ENCODE measurements around the gene MAGI1. TPM values are rescaled to one million over a fixed set of nuclear protein-coding genes. Genes with fewer than 3 reads are reported as not detected.

Gene MAGI1
- total RNA-seq, 5 donors from 2014 or later (not counting 1 experiment from before 2014, with no cell fraction given): 0.23 to 0.63 (median 0.29) TPM

GRCh38 chr3:65988411-65989180 is 50.1 kb downstream of the MAGI1 start:
- no peaks in the 10 kb centered on the region for H3K4me1 Mint-ChIP-seq
- no CpG with 5 or more reads among the region's 5 CpGs for WGBS (ENCODE audit: insufficient coverage)

GRCh38 chr3:65986285-65986684 is 52.4 kb downstream of the MAGI1 start:
- no peaks in the 10 kb centered on the region for H3K4me1 Mint-ChIP-seq
- H3K36me3 ChIP-seq (ENCODE audit: control insufficient read depth in 2 of 2, extremely low read depth in 1 of 2, insufficient read depth in 1 of 2, low read length in 1 of 2): no peaks in the 10 kb centered on the region
- H3K4me3 Mint-ChIP-seq: no peak overlapping the region
- H3K27me3 ChIP-seq (replicated peaks in 1 of 2; ENCODE audit: control insufficient read depth in 2 of 2, extremely low read depth in 1 of 2, insufficient read depth in 2 of 2, low read length in 1 of 2): no peaks in the 10 kb centered on the region
- no peak overlapping the region for H3K27ac Mint-ChIP-seq
- CTCF ChIA-PET: no interaction called here
- H3K27me3 Mint-ChIP-seq: peaks cover 0 to 2% of the 10 kb centered on the region in 2 donors
- no peaks in the 10 kb centered on the region for H3K9me3 ChIP-seq
- no peaks in the 10 kb centered on the region for H3K9me3 Mint-ChIP-seq
- DNase-seq (no peak), ATAC-seq (replicated peaks in 1 of 4) (no peak)
- WGBS (ENCODE audit: insufficient coverage): 80% methylated on average over 1 of the region's 4 CpGs
- H3K4me3 ChIP-seq (ENCODE audit: control insufficient read depth in 1 of 2, extremely low read depth in 1 of 2, low read length in 1 of 2): no peak overlapping the region
- POLR2A ChIA-PET: interaction anchor here in 1 of 2 donors (0.6 kb wide), 1 partner anchor 1336 kb away, joined by 6 read pairs; no protein-coding TSS in a partner anchor
- H3K4me1 ChIP-seq (ENCODE audit: control insufficient read depth in 1 of 2, extremely low read depth in 1 of 2, insufficient read depth in 2 of 2, low read length in 2 of 2): no peaks in the 10 kb centered on the region
- no peaks in the 10 kb centered on the region for H3K36me3 Mint-ChIP-seq
- no peak overlapping the region for H3K27ac ChIP-seq (ENCODE audit: low read length)

More at GRCh38 chr3:65988411-65989180, 50.1 kb downstream of the MAGI1 start:
- Mint-ChIP-seq H3K27me3 (peaks cover 0 to 2% of the 10 kb centered on the region in 2 donors), H3K27ac (no peak overlapping the region), H3K9me3 (peaks cover 0 to 5% (median 0%) of the 10 kb centered on the region in 3 donors), H3K4me3 (no peak overlapping the region), H3K36me3 (no peaks in the 10 kb centered on the region)
- ChIA-PET POLR2A (no interaction called here), CTCF (no interaction called here)
- no peaks in the 10 kb centered on the region for H3K4me1 ChIP-seq (ENCODE audit: control insufficient read depth in 1 of 2, extremely low read depth in 1 of 2, insufficient read depth in 2 of 2, low read length in 2 of 2)
- no peaks in the 10 kb centered on the region for H3K9me3 ChIP-seq
- DNase-seq (no peak), ATAC-seq (replicated peaks in 1 of 4) (no peak)
- no peak overlapping the region for H3K4me3 ChIP-seq (ENCODE audit: control insufficient read depth in 1 of 2, extremely low read depth in 1 of 2, low read length in 1 of 2)
- no peak overlapping the region for H3K27ac ChIP-seq (ENCODE audit: low read length)
- no peaks in the 10 kb centered on the region for H3K27me3 ChIP-seq (replicated peaks in 1 of 2; ENCODE audit: control insufficient read depth in 2 of 2, extremely low read depth in 1 of 2, insufficient read depth in 2 of 2, low read length in 1 of 2)
- H3K36me3 ChIP-seq (ENCODE audit: control insufficient read depth in 2 of 2, extremely low read depth in 1 of 2, insufficient read depth in 1 of 2, low read length in 1 of 2): no peaks in the 10 kb centered on the region

GRCh38 chr3:65984975-65985374 is 53.7 kb downstream of the MAGI1 start:
- Mint-ChIP-seq H3K27me3 (peaks cover 0 to 2% of the 10 kb centered on the region in 2 donors), H3K36me3 (no peaks in the 10 kb centered on the region), H3K27ac (no peak overlapping the region), H3K4me1 (no peaks in the 10 kb centered on the region), H3K4me3 (no peak overlapping the region), H3K9me3 (no peaks in the 10 kb centered on the region)
- CTCF ChIA-PET: no interaction called here
- DNase-seq (no peak), ATAC-seq (replicated peaks in 1 of 4) (no peak)
- WGBS (ENCODE audit: insufficient coverage): no CpG with 5 or more reads among the region's 1 CpG
- Histone ChIP-seq H3K36me3 (ENCODE audit: control insufficient read depth in 2 of 2, extremely low read depth in 1 of 2, insufficient read depth in 1 of 2, low read length in 1 of 2) (no peaks in the 10 kb centered on the region), H3K4me3 (ENCODE audit: control insufficient read depth in 1 of 2, extremely low read depth in 1 of 2, low read length in 1 of 2) (no peak overlapping the region), H3K27me3 (replicated peaks in 1 of 2; ENCODE audit: control insufficient read depth in 2 of 2, extremely low read depth in 1 of 2, insufficient read depth in 2 of 2, low read length in 1 of 2) (no peaks in the 10 kb centered on the region), H3K9me3 (no peaks in the 10 kb centered on the region), H3K27ac (ENCODE audit: low read length) (no peak overlapping the region), H3K4me1 (ENCODE audit: control insufficient read depth in 1 of 2, extremely low read depth in 1 of 2, insufficient read depth in 2 of 2, low read length in 2 of 2) (no peaks in the 10 kb centered on the region)
- POLR2A ChIA-PET: no interaction called here

- Histone ChIP-seq H3K4me1 (ENCODE audit: control insufficient read depth in 1 of 2, extremely low read depth in 1 of 2, insufficient read depth in 2 of 2, low read length in 2 of 2) (no peaks in the 10 kb centered on the region), H3K27ac (ENCODE audit: low read length) (no peak overlapping the region), H3K4me3 (ENCODE audit: control insufficient read depth in 1 of 2, extremely low read depth in 1 of 2, low read length in 1 of 2) (no peak overlapping the region), H3K9me3 (no peaks in the 10 kb centered on the region), H3K27me3 (replicated peaks in 1 of 2; ENCODE audit: control insufficient read depth in 2 of 2, extremely low read depth in 1 of 2, insufficient read depth in 2 of 2, low read length in 1 of 2) (no peaks in the 10 kb centered on the region), H3K36me3 (ENCODE audit: control insufficient read depth in 2 of 2, extremely low read depth in 1 of 2, insufficient read depth in 1 of 2, low read length in 1 of 2) (no peaks in the 10 kb centered on the region)
- no peaks in the 10 kb centered on the region for H3K27me3 Mint-ChIP-seq
- POLR2A ChIA-PET: no interaction called here
- no peaks in the 10 kb centered on the region for H3K9me3 Mint-ChIP-seq
- no peak for DNase-seq
- no peaks in the 10 kb centered on the region for H3K4me1 Mint-ChIP-seq
- H3K4me3 Mint-ChIP-seq: no peak overlapping the region
- CTCF ChIA-PET: no interaction called here
- ATAC-seq (replicated peaks in 1 of 4): no peak
- H3K27ac Mint-ChIP-seq: no peak overlapping the region
- no CpG with 5 or more reads among the region's 1 CpG for WGBS (ENCODE audit: insufficient coverage)
- H3K36me3 Mint-ChIP-seq: no peaks in the 10 kb centered on the region
Measured at GRCh38 chr3:65983100-65983499, 55.6 kb downstream of the MAGI1 start.

- Histone ChIP-seq H3K4me1 (ENCODE audit: control insufficient read depth in 1 of 2, extremely low read depth in 1 of 2, insufficient read depth in 2 of 2, low read length in 2 of 2) (no peaks in the 10 kb centered on the region), H3K27me3 (replicated peaks in 1 of 2; ENCODE audit: control insufficient read depth in 2 of 2, extremely low read depth in 1 of 2, insufficient read depth in 2 of 2, low read length in 1 of 2) (no peaks in the 10 kb centered on the region), H3K9me3 (no peaks in the 10 kb centered on the region), H3K27ac (ENCODE audit: low read length) (no peak overlapping the region), H3K4me3 (ENCODE audit: control insufficient read depth in 1 of 2, extremely low read depth in 1 of 2, low read length in 1 of 2) (no peak overlapping the region), H3K36me3 (ENCODE audit: control insufficient read depth in 2 of 2, extremely low read depth in 1 of 2, insufficient read depth in 1 of 2, low read length in 1 of 2) (no peaks in the 10 kb centered on the region)
- ATAC-seq (replicated peaks in 1 of 4) (no peak), DNase-seq (no peak)
- Mint-ChIP-seq H3K36me3 (no peaks in the 10 kb centered on the region), H3K9me3 (peaks cover 0 to 4% (median 0%) of the 10 kb centered on the region in 3 donors), H3K4me3 (no peak overlapping the region), H3K27me3 (no peaks in the 10 kb centered on the region), H3K27ac (no peak overlapping the region), H3K4me1 (no peaks in the 10 kb centered on the region)
- WGBS (ENCODE audit: insufficient coverage): 83% methylated on average over 2 of the region's 4 CpGs
- ChIA-PET CTCF (no interaction called here), POLR2A (no interaction called here)
Measured at GRCh38 chr3:65979731-65980130, 59.0 kb downstream of the MAGI1 start.

- no peak overlapping the region for H3K27ac Mint-ChIP-seq
- ChIA-PET POLR2A (interaction anchor here in 1 of 2 donors (0.7 kb wide), 1 partner anchor 794 kb away, joined by 3 read pairs; no protein-coding TSS in a partner anchor), CTCF (no interaction called here)
- Histone ChIP-seq H3K27me3 (replicated peaks in 1 of 2; ENCODE audit: control insufficient read depth in 2 of 2, extremely low read depth in 1 of 2, insufficient read depth in 2 of 2, low read length in 1 of 2) (no peaks in the 10 kb centered on the region), H3K36me3 (ENCODE audit: control insufficient read depth in 2 of 2, extremely low read depth in 1 of 2, insufficient read depth in 1 of 2, low read length in 1 of 2) (no peaks in the 10 kb centered on the region), H3K27ac (ENCODE audit: low read length) (no peak overlapping the region), H3K9me3 (no peaks in the 10 kb centered on the region), H3K4me3 (ENCODE audit: control insufficient read depth in 1 of 2, extremely low read depth in 1 of 2, low read length in 1 of 2) (no peak overlapping the region), H3K4me1 (ENCODE audit: control insufficient read depth in 1 of 2, extremely low read depth in 1 of 2, insufficient read depth in 2 of 2, low read length in 2 of 2) (no peaks in the 10 kb centered on the region)
- no peak for DNase-seq
- no peaks in the 10 kb centered on the region for H3K4me1 Mint-ChIP-seq
- H3K4me3 Mint-ChIP-seq: no peak overlapping the region
- 75% methylated on average over 5 of the region's 6 CpGs for WGBS (ENCODE audit: insufficient coverage)
- no peak for ATAC-seq (replicated peaks in 1 of 4)
- peaks cover 0 to 4% (median 0%) of the 10 kb centered on the region in 3 donors for H3K9me3 Mint-ChIP-seq
- H3K27me3 Mint-ChIP-seq: no peaks in the 10 kb centered on the region
- H3K36me3 Mint-ChIP-seq: no peaks in the 10 kb centered on the region
Measured at GRCh38 chr3:65979162-65979561, 59.6 kb downstream of the MAGI1 start.
